ENCODE measurements around the gene IGFN1. TPM values are rescaled to one million over a fixed set of nuclear protein-coding genes. Genes with fewer than 3 reads are reported as not detected.

The IGFN1 gene
- not detected for total RNA-seq
- total RNA-seq (2013) = not detected

DNA sequence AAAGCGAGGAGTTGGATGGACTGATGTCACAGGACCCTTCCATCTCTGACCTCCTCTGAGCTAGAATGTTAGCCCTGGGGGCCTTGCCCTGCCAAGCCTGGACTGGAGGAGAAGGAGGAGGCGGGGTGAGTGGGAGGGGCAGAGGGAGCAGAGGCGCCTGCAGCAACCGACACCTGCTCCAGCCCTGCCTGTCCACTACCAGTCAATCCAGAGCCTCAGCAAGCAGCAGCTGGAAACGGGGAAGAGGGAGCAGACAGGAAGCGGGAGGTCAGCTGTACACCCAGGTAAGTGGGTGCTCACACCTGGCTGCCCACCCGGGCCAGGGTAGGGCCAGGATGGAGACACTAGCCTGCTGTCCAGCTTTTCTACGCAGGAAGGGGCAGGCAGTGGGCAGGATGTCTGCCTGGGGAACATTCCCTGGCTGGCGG is at the start of gene IGFN1:
TSS of gene IGFN1 (plus strand) at position 201 of the 428 bp plus-strand sequence. CDS start 2,470 bp downstream, outside the sequence.
- peaks cover 7 to 13% of the 10 kb centered on the region in 2 donors for H3K27me3 Mint-ChIP-seq (ENCODE audit: low read depth in 2 of 2)
- TF ChIP-seq, protein P1, sequence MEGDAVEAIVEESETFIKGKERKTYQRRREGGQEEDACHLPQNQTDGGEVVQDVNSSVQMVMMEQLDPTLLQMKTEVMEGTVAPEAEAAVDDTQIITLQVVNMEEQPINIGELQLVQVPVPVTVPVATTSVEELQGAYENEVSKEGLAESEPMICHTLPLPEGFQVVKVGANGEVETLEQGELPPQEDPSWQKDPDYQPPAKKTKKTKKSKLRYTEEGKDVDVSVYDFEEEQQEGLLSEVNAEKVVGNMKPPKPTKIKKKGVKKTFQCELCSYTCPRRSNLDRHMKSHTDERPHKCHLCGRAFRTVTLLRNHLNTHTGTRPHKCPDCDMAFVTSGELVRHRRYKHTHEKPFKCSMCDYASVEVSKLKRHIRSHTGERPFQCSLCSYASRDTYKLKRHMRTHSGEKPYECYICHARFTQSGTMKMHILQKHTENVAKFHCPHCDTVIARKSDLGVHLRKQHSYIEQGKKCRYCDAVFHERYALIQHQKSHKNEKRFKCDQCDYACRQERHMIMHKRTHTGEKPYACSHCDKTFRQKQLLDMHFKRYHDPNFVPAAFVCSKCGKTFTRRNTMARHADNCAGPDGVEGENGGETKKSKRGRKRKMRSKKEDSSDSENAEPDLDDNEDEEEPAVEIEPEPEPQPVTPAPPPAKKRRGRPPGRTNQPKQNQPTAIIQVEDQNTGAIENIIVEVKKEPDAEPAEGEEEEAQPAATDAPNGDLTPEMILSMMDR (IDR thresholded peaks at IDR 0.05) = no peak
- no peaks in the 10 kb centered on the region for H3K36me3 Mint-ChIP-seq
- H3K36me3 ChIP-seq (ENCODE audit: control insufficient read depth, insufficient read depth, low read length) = no peaks in the 10 kb centered on the region
- H3K9me3 Mint-ChIP-seq = no peaks in the 10 kb centered on the region
- no peaks in the 10 kb centered on the region for H3K9me3 ChIP-seq (ENCODE audit: control insufficient read depth, insufficient read depth, low read length)
- no peak within 1 kb of the TSS for H3K4me3 Mint-ChIP-seq
- no peak within 1 kb of the TSS for H3K27ac ChIP-seq (ENCODE audit: low read length)
- H3K4me3 ChIP-seq (ENCODE audit: low read length) = no peak within 1 kb of the TSS
- ATAC-seq = no peak
- 67% methylated on average over 9 of the region's 9 CpGs for WGBS (ENCODE audit: insufficient coverage)
- H3K4me1 ChIP-seq (ENCODE audit: control insufficient read depth, insufficient read depth, low read length) = no peaks in the 10 kb centered on the region
- intact Hi-C loops (cut with micrococcal nuclease) = no loop called here
- H3K4me1 Mint-ChIP-seq = no peaks in the 10 kb centered on the region
- no peak within 1 kb of the TSS for H3K27ac Mint-ChIP-seq
- H3K27me3 ChIP-seq (ENCODE audit: control insufficient read depth, insufficient read depth, low read length) = no peaks in the 10 kb centered on the region
- DNase-seq = no peak

DNA sequence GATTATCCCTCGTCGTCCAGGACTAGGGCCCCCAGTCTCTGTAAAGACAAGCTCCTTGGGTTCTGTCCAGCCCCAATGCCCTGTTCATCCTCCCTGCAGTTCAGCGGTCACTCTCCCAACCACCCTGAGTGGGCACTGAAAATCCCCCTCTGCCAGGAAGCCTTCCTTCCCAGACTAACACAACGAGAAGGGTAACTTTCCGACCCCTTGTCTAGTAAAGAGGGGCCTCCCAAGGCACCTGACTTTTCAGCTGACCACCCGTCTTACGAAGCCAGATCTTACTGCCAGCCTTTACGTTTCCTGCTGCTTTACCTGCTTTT is 49.7 kb upstream of the IGFN1 start:
- DNase-seq (no peak), ATAC-seq (no peak)
- Mint-ChIP-seq H3K4me1 (no peaks in the 10 kb centered on the region), H3K36me3 (peaks cover 7% of the 10 kb centered on the region), H3K27me3 (ENCODE audit: low read depth in 2 of 2) (no peaks in the 10 kb centered on the region), H3K27ac (no peak overlapping the region), H3K9me3 (no peaks in the 10 kb centered on the region), H3K4me3 (no peak overlapping the region)
- intact Hi-C loops (cut with micrococcal nuclease) = no loop called here
- no peak overlapping the region for H3K27ac ChIP-seq (ENCODE audit: low read length)
- H3K27me3 ChIP-seq (ENCODE audit: control insufficient read depth, insufficient read depth, low read length) = no peaks in the 10 kb centered on the region
- 89% methylated on average over 8 of the region's 8 CpGs for WGBS (ENCODE audit: insufficient coverage)
- no peaks in the 10 kb centered on the region for H3K4me1 ChIP-seq (ENCODE audit: control insufficient read depth, insufficient read depth, low read length)
- TF ChIP-seq, protein P1 (IDR thresholded peaks at IDR 0.05) = no peak
- peaks cover 21% of the 10 kb centered on the region for H3K36me3 ChIP-seq (ENCODE audit: control insufficient read depth, insufficient read depth, low read length)
- no peak overlapping the region for H3K4me3 ChIP-seq (ENCODE audit: low read length)
- no peaks in the 10 kb centered on the region for H3K9me3 ChIP-seq (ENCODE audit: control insufficient read depth, insufficient read depth, low read length)

DNA sequence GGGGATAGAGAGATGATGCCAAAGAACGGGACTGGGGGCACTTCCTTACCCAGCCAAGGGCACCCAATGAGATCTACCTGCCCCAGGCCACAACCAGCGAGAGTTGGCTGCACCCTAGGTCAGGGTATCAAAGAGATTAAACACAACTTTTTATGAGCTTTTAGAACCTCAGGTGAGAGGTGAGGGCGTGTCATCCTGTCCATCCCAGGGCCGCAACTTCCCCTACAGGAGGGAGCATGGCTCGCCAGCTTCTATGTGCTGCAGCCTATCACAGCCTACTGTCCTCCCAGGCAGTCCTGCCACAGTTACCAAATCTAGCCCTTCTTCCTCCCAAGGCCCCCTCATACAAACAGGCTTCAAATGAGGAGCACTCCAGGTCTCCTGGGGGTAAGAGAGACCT is 49.2 kb upstream of the IGFN1 start:
- Histone ChIP-seq H3K27me3 (ENCODE audit: control insufficient read depth, insufficient read depth, low read length) (no peaks in the 10 kb centered on the region), H3K9me3 (ENCODE audit: control insufficient read depth, insufficient read depth, low read length) (no peaks in the 10 kb centered on the region), H3K4me3 (ENCODE audit: low read length) (no peak overlapping the region), H3K36me3 (ENCODE audit: control insufficient read depth, insufficient read depth, low read length) (peaks cover 21% of the 10 kb centered on the region), H3K27ac (ENCODE audit: low read length) (no peak overlapping the region), H3K4me1 (ENCODE audit: control insufficient read depth, insufficient read depth, low read length) (no peaks in the 10 kb centered on the region)
- 96% methylated on average over 5 of the region's 5 CpGs for WGBS (ENCODE audit: insufficient coverage)
- Mint-ChIP-seq H3K9me3 (no peaks in the 10 kb centered on the region), H3K27me3 (ENCODE audit: low read depth in 2 of 2) (no peaks in the 10 kb centered on the region), H3K4me3 (no peak overlapping the region), H3K27ac (no peak overlapping the region), H3K36me3 (peaks cover 7% of the 10 kb centered on the region), H3K4me1 (no peaks in the 10 kb centered on the region)
- DNase-seq (no peak), ATAC-seq (no peak)
- intact Hi-C loops (cut with micrococcal nuclease) = no loop called here
- TF ChIP-seq, protein P1 (IDR thresholded peaks at IDR 0.05) = no peak

DNA sequence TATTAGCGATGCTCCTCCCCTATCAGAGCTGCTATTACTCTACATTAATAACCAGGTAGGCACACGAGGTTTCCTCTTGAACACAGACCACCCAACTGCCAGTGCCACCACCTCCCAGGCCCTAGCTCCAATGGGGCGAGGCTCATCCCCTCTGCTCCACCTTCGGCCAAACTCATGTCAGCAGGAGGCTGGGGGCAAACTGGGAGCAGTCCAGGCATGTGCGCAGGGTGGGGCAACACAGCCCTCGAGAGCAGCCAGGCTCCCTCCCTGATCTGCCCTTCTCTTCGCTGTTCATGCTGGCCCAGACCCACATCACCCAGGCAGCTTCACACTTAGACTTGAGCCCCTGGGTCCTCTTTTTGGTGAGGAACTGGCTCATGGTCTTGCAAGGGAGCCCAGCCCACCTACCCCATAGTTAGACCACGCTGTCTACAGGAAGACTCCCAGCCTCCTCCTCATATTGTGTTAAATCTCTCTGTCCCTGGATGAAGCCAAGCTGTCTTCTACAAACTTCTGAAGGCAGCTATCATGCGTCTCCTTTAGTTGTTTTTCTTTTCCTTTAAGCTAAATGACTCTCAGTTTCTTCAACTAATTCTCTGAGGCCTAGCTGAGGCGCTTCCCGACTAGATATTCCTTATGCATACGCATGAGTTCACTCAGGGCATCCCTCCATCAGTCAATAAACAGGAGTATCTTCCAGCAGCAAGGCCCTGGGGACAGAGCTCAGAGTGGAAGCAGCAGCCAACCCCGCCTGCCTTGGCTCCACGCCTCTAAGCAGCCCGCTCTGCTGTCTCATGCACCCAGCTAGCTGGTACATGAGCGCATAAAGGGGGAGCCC is 48.4 kb upstream of the IGFN1 start:
- Histone ChIP-seq H3K9me3 (ENCODE audit: control insufficient read depth, insufficient read depth, low read length) (no peaks in the 10 kb centered on the region), H3K27ac (ENCODE audit: low read length) (no peak overlapping the region), H3K36me3 (ENCODE audit: control insufficient read depth, insufficient read depth, low read length) (peaks cover 22% of the 10 kb centered on the region), H3K27me3 (ENCODE audit: control insufficient read depth, insufficient read depth, low read length) (no peaks in the 10 kb centered on the region), H3K4me3 (ENCODE audit: low read length) (no peak overlapping the region), H3K4me1 (ENCODE audit: control insufficient read depth, insufficient read depth, low read length) (no peaks in the 10 kb centered on the region)
- intact Hi-C loops (cut with micrococcal nuclease) = no loop called here
- ATAC-seq = no peak
- TF ChIP-seq, protein P1 (IDR thresholded peaks at IDR 0.05) = no peak
- WGBS (ENCODE audit: insufficient coverage) = 93% methylated on average over 16 of the region's 16 CpGs
- Mint-ChIP-seq H3K4me1 (no peaks in the 10 kb centered on the region), H3K27ac (no peak overlapping the region), H3K9me3 (no peaks in the 10 kb centered on the region), H3K4me3 (no peak overlapping the region), H3K27me3 (ENCODE audit: low read depth in 2 of 2) (no peaks in the 10 kb centered on the region), H3K36me3 (peaks cover 7% of the 10 kb centered on the region)
- no peak for DNase-seq
